ENCODE results near the gene LRRC28. TPM values are rescaled to one million over a fixed set of nuclear protein-coding genes. Genes with fewer than 3 reads are reported as not detected.

LRRC28 gene
- total RNA-seq, 1 donor from 2014 or later: 49.6 TPM

DNA sequence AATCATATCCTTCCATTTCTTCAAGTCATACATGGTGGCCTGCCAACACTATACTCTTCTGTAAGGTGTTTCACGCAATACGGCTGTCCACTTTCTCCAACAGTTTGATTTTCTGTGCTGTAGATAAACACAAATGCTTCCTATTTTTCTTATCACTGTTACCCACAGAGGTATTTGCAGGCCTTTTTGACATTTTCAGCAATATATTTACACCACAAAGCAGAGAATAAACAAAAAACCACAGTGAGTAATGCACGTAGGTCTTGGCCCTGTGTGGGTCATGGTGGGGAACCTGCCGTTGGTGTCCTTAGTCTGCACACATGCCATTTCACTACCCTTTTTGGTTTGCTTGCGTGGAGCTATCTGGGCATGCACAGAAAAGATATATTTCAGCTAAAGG, 59.5 kb downstream of the LRRC28 start:
- no peak overlapping the region for H3K4me3 Mint-ChIP-seq (ENCODE audit: unreplicated experiment)
- peaks cover 4% of the 10 kb centered on the region for H3K27me3 Mint-ChIP-seq (ENCODE audit: unreplicated experiment)
- no peak overlapping the region for H3K27ac Mint-ChIP-seq (ENCODE audit: unreplicated experiment)
- H3K36me3 Mint-ChIP-seq (ENCODE audit: unreplicated experiment): peaks cover 18% of the 10 kb centered on the region
- TF ChIP-seq, protein P1, sequence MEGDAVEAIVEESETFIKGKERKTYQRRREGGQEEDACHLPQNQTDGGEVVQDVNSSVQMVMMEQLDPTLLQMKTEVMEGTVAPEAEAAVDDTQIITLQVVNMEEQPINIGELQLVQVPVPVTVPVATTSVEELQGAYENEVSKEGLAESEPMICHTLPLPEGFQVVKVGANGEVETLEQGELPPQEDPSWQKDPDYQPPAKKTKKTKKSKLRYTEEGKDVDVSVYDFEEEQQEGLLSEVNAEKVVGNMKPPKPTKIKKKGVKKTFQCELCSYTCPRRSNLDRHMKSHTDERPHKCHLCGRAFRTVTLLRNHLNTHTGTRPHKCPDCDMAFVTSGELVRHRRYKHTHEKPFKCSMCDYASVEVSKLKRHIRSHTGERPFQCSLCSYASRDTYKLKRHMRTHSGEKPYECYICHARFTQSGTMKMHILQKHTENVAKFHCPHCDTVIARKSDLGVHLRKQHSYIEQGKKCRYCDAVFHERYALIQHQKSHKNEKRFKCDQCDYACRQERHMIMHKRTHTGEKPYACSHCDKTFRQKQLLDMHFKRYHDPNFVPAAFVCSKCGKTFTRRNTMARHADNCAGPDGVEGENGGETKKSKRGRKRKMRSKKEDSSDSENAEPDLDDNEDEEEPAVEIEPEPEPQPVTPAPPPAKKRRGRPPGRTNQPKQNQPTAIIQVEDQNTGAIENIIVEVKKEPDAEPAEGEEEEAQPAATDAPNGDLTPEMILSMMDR (IDR thresholded peaks at IDR 0.05; ENCODE audit: partially characterized antibody, unreplicated experiment): no peak
- DNase-seq: no peak
- H3K4me1 Mint-ChIP-seq (ENCODE audit: low read depth, unreplicated experiment): peaks cover 16% of the 10 kb centered on the region
- H3K9me3 Mint-ChIP-seq (ENCODE audit: unreplicated experiment): peaks cover 3% of the 10 kb centered on the region

DNA sequence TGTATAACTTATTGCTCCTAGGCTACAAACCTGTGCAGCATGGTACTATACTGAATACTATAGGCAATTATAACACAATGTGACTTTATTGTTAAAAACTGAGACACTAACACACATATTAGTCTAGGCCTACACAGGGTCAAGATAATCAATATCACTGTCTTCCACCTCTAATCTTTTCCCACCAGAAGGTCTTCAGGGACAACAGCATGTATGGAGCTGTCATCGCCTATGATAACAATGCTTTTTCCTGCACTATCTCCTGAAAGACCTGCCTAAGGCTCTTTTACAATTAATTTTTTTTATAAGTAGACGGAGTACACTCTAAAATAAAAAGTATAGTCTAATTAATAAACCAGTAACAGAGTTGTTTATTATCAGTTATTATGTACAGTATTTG, 60.9 kb downstream of the LRRC28 start:
- Mint-ChIP-seq H3K9me3 (ENCODE audit: unreplicated experiment) (no peaks in the 10 kb centered on the region), H3K36me3 (ENCODE audit: unreplicated experiment) (peaks cover 18% of the 10 kb centered on the region), H3K27ac (ENCODE audit: unreplicated experiment) (no peak overlapping the region), H3K27me3 (ENCODE audit: unreplicated experiment) (peaks cover 2% of the 10 kb centered on the region), H3K4me3 (ENCODE audit: unreplicated experiment) (no peak overlapping the region), H3K4me1 (ENCODE audit: low read depth, unreplicated experiment) (peaks cover 6% of the 10 kb centered on the region)
- no peak for DNase-seq
- TF ChIP-seq, protein P1 (IDR thresholded peaks at IDR 0.05; ENCODE audit: partially characterized antibody, unreplicated experiment): no peak

DNA sequence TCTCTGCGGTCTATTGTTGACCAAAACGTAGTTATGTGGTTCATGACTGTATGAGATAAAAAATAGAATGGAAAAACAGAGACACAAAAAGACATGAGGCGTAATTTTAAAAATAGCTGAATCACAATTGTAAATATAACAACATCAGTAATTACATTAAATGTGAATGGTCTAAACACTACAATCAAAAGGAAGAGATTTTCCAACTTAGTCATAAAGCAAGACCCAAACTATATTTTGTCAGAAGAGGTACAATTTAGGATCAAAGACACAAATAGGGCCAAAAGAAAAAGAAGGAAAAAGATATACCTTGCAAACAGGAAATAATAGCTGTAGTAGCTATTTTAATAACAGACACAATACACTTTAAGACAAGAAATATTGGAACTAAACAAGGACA, 61.5 kb downstream of the LRRC28 start:
- no peaks in the 10 kb centered on the region for H3K4me1 Mint-ChIP-seq (ENCODE audit: low read depth, unreplicated experiment)
- TF ChIP-seq, protein P1 (IDR thresholded peaks at IDR 0.05; ENCODE audit: partially characterized antibody, unreplicated experiment): no peak
- no peak for DNase-seq
- no peaks in the 10 kb centered on the region for H3K27me3 Mint-ChIP-seq (ENCODE audit: unreplicated experiment)
- H3K9me3 Mint-ChIP-seq (ENCODE audit: unreplicated experiment): no peaks in the 10 kb centered on the region
- H3K27ac Mint-ChIP-seq (ENCODE audit: unreplicated experiment): no peak overlapping the region
- H3K36me3 Mint-ChIP-seq (ENCODE audit: unreplicated experiment): peaks cover 18% of the 10 kb centered on the region
- no peak overlapping the region for H3K4me3 Mint-ChIP-seq (ENCODE audit: unreplicated experiment)

DNA sequence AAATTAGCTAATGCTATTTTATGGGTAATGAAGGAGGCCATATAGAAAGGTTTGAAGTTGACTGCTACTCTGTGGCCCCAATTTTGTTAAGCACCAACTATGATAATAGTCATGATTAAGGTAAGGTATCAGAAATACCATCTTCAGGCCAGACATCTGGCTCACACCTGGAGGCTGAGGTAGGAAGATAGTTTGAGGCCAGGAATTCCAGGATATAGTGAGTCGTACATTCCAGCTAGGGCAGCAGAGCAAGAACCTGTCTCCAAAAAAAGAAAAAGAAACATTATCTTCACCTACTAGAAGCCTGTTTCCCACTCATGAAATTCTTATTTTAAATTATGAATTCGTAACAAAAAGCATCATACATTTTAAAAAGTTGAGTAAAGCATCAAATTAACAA, 64.4 kb downstream of the LRRC28 start:
- no peaks in the 10 kb centered on the region for H3K27me3 Mint-ChIP-seq (ENCODE audit: unreplicated experiment)
- DNase-seq: no peak
- TF ChIP-seq, protein P1 (IDR thresholded peaks at IDR 0.05; ENCODE audit: partially characterized antibody, unreplicated experiment): no peak
- no peaks in the 10 kb centered on the region for H3K9me3 Mint-ChIP-seq (ENCODE audit: unreplicated experiment)
- no peaks in the 10 kb centered on the region for H3K4me1 Mint-ChIP-seq (ENCODE audit: low read depth, unreplicated experiment)
- no peak overlapping the region for H3K4me3 Mint-ChIP-seq (ENCODE audit: unreplicated experiment)
- H3K36me3 Mint-ChIP-seq (ENCODE audit: unreplicated experiment): peaks cover 18% of the 10 kb centered on the region
- H3K27ac Mint-ChIP-seq (ENCODE audit: unreplicated experiment): no peak overlapping the region

DNA sequence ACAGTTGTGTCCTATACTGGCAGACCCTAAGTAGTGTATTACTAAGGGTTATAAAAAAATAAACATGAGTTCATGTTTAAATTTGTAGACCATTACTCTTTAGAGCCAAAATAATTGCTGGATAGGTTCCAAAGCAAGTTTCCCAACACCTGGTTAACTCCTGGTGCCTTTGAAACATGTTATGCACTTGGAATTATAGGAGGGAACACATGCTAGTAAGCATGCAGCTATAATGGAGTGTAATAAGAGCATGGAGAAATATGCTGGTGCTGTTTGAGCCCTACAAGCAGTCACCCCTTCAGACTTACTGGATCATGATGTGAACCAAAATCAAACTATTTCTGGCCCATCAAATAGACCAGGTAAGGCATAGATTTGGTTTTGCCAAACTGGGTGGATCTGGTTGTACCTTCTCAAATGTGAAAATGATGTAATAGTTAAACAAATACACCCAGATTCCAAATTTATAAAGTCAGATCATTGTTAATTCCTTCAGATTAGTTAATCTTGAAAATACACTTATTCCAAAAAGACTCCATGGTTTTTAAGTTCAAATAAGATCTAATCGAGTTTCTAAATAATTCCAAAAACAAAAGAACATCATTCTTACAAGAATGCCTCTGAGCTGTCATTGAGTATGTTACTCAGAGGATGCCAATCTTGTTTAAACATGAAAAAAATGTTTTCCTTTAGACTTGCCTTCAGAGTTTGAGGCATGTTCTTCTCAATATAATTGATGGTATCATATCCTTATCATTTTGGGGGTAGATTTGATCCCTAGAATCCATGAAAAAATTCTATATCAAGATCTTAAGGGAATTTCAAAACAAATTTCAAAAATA, 69.3 kb downstream of the LRRC28 start:
- TF ChIP-seq, protein P1 (IDR thresholded peaks at IDR 0.05; ENCODE audit: partially characterized antibody, unreplicated experiment): no peak

More for the DNA sequence above, 69.3 kb downstream of the LRRC28 start:
- Mint-ChIP-seq H3K9me3 (ENCODE audit: unreplicated experiment) (peaks cover under 1% of the 10 kb centered on the region), H3K27me3 (ENCODE audit: unreplicated experiment) (no peaks in the 10 kb centered on the region), H3K27ac (ENCODE audit: unreplicated experiment) (no peak overlapping the region), H3K36me3 (ENCODE audit: unreplicated experiment) (peaks cover 9% of the 10 kb centered on the region), H3K4me1 (ENCODE audit: low read depth, unreplicated experiment) (peaks cover 3% of the 10 kb centered on the region), H3K4me3 (ENCODE audit: unreplicated experiment) (no peak overlapping the region)
- no peak for DNase-seq

Data from glutamatergic neuron (in vitro differentiated cells).